ENCODE results near the gene PDCL2.
A peak's percentile ranks its signal among the peaks of the same experiment; 100 is the strongest.

Gene PDCL2

DNA sequence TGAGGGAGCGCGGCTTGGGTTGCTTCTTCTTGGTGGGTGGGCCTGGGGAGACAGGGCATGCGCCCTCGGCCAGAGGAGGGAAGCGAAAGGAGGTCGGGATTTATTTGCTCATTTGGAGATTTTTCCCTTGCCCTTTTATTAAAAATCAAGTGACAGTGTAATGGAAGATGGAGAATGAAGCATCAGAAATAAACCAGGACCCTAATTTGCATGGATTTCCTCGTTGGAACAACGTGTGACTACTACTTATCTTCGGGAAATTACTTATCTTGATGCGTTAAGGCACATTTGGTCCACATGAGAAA lies 44.6 kb downstream of the PDCL2 start:
- H3K9me3 ChIP-seq, result no peaks in the 10 kb centered on the region
- TF ChIP-seq, protein P1, sequence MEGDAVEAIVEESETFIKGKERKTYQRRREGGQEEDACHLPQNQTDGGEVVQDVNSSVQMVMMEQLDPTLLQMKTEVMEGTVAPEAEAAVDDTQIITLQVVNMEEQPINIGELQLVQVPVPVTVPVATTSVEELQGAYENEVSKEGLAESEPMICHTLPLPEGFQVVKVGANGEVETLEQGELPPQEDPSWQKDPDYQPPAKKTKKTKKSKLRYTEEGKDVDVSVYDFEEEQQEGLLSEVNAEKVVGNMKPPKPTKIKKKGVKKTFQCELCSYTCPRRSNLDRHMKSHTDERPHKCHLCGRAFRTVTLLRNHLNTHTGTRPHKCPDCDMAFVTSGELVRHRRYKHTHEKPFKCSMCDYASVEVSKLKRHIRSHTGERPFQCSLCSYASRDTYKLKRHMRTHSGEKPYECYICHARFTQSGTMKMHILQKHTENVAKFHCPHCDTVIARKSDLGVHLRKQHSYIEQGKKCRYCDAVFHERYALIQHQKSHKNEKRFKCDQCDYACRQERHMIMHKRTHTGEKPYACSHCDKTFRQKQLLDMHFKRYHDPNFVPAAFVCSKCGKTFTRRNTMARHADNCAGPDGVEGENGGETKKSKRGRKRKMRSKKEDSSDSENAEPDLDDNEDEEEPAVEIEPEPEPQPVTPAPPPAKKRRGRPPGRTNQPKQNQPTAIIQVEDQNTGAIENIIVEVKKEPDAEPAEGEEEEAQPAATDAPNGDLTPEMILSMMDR (IDR thresholded peaks at IDR 0.05; ENCODE audit: low read depth, low read length), result no peak
- no peak for DNase-seq
- peaks cover 4% of the 10 kb centered on the region for H3K4me1 ChIP-seq
- no peaks in the 10 kb centered on the region for H3K27me3 ChIP-seq
- peak overlapping the region; percentile 91 for H3K4me3 ChIP-seq (ENCODE audit: low read depth, low read length)
- no peaks in the 10 kb centered on the region for H3K36me3 ChIP-seq

DNA sequence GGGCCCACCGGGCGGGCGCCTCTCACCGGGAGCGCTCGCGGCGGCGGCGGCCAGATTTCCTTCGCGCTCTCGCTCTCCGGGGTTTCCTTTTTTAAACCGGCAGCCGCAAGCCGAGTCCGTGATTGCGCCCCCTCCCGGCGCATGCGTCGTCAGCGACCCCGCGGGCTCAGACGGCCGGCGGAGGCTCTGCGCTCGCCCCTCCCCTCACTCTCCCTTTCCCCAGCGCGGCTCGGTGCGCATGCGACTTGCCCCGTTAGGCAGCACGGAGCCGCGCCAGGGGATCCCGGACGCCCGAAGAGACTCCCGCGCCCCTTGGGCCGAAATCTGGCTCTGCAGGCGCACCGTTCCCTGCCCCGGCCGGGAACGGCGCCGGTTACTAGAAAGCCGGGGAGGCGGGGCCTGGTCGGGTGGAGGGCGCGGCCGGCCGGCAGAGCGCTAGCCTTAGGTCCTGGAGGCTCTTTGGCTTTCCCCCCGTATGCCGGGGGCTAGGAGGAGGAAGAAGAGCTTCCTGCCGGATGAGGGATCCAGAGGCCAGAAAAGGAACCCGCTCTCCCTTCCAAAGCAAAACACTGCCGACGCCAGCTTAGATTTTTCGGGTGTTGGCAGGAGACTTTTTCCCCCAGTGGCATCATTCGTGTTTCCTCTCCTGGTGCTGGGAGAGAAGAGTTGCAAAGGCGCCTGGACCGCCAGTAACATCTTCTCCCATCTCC lies 45.1 kb downstream of the PDCL2 start, which contains the start of gene CLOCK:
CLOCK (minus strand) TSS at position 154 of the 710 bp plus-strand sequence. CDS start 64,124 bp downstream, outside the sequence.
- Histone ChIP-seq H3K9me3 (no peaks in the 10 kb centered on the region), H3K27me3 (no peaks in the 10 kb centered on the region), H3K4me1 (peaks cover 4% of the 10 kb centered on the region), H3K4me3 (ENCODE audit: low read depth, low read length) (peak within 1 kb of the TSS; percentile 91), H3K36me3 (no peaks in the 10 kb centered on the region)
- TF ChIP-seq, protein P1 (IDR thresholded peaks at IDR 0.05; ENCODE audit: low read depth, low read length), result peak; percentile 45
- peak; percentile 92 for DNase-seq

DNA sequence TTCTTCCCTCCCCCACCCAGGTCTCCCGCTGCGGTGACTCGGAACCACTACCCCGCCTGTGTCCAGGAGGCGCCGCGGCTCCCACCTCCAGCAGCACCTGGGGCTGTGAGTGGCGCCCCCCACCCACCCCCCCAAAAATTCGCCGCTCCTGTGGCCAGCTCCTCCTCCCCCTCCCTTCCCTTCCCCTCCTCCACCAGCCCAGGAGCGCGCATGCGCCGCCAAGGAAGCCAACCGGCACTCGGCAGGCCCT lies 45.6 kb downstream of the PDCL2 start:
- Histone ChIP-seq H3K36me3 (no peaks in the 10 kb centered on the region), H3K4me1 (peaks cover 4% of the 10 kb centered on the region), H3K27me3 (no peaks in the 10 kb centered on the region), H3K9me3 (no peaks in the 10 kb centered on the region), H3K4me3 (ENCODE audit: low read depth, low read length) (peak overlapping the region; percentile 91)
- TF ChIP-seq, protein P1 (IDR thresholded peaks at IDR 0.05; ENCODE audit: low read depth, low read length), result no peak
- DNase-seq, result no peak

DNA sequence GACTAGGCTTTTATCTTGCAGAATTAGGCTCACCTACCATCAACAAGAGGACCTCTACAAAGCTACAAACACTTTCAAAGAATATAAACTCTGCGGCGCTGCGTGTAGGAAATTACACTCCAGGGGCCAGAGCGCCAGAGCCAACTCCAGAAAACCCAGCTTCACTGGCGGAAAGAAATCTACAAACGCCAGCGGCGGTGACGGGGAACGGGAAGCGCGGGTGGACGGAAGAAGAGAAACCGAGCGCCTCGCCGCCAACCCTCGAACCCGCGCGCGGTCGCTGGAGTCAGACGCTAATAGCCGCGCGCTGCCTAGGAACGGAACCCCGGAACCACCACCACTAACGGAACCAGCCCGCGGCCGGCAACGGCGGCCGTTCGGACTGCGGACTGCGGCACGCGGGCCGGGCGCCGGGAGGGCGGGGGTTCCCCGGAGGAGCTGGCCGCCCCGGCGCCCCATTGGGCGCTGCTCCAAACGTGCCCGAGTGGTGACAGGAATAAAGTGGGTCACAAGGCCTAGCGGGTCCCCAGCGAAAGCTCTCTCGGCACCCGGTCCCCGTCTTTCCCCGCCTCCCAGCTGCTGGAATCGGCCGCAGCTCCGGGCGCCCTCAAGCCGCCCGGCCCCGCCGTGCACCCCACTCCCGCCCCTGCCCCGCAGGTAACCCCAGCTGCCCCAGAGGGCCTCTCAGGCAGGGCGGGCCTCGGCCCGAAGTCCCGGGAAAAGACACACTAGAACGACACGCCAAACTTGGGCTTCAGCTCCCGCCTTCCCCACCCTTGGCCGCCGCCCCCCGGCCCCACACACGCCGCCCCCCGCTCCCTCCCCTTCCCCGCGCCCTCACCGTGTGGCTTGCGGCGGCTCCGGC lies 46.2 kb downstream of the PDCL2 start:
- Histone ChIP-seq H3K27me3 (no peaks in the 10 kb centered on the region), H3K4me3 (ENCODE audit: low read depth, low read length) (peak overlapping the region; percentile 91), H3K36me3 (no peaks in the 10 kb centered on the region), H3K4me1 (peaks cover 4% of the 10 kb centered on the region), H3K9me3 (no peaks in the 10 kb centered on the region)
- TF ChIP-seq, protein P1 (IDR thresholded peaks at IDR 0.05; ENCODE audit: low read depth, low read length), result no peak
- peak; percentile 80 for DNase-seq

DNA sequence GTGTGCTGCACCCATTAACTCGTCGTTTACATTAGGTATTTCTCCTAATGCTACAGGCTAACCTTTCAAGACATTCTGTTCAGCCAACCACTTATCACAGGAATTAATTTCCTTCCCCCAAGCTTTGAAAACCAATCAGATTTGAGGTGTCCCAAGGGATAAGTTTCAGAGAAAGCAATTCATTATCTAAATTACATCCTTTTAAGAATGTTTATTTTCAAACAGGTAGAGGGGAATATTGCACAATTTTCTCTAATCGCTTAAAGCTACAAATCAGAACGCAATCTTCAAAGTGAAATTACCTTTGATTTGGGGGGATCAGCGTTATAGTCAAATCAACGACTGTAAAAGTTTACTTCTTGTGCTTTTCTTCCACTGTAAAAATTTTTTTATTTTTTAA lies 46.9 kb downstream of the PDCL2 start:
- H3K27me3 ChIP-seq, result no peaks in the 10 kb centered on the region
- peak overlapping the region; percentile 91 for H3K4me3 ChIP-seq (ENCODE audit: low read depth, low read length)
- TF ChIP-seq, protein P1 (IDR thresholded peaks at IDR 0.05; ENCODE audit: low read depth, low read length), result no peak
- H3K36me3 ChIP-seq, result no peaks in the 10 kb centered on the region
- H3K9me3 ChIP-seq, result no peaks in the 10 kb centered on the region
- H3K4me1 ChIP-seq, result peaks cover 4% of the 10 kb centered on the region
- DNase-seq, result no peak

DNA sequence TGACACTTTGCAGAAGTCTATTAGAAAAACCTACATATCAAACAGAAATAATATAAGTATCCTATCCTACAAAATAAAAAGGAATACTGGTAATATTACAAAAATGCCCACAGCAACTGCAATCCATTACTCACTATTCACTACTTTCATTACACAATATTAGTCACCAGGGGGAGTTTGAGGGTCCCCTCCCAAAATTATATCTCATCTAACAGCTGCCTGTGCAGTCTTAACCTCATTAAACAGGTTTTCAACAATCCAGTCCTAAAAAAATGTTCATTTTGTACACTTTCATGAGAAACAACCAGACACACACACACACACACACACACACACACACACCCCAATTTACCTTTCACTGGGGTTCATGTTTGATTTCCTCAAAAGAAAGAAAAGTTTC lies 48.2 kb downstream of the PDCL2 start:
- Histone ChIP-seq H3K36me3 (no peaks in the 10 kb centered on the region), H3K4me1 (peaks cover 4% of the 10 kb centered on the region), H3K4me3 (ENCODE audit: low read depth, low read length) (no peak overlapping the region), H3K9me3 (no peaks in the 10 kb centered on the region), H3K27me3 (no peaks in the 10 kb centered on the region)
- TF ChIP-seq, protein P1 (IDR thresholded peaks at IDR 0.05; ENCODE audit: low read depth, low read length), result peak; percentile 28; the same call in 1 of the 2 replicates
- DNase-seq, result no peak
